K562 (cell line): ENCODE measurements around the gene ALG9. TPM values are rescaled to one million over a fixed set of nuclear protein-coding genes. Genes with fewer than 3 reads are reported as not detected.

ENCODE experiments used
- ATAC-seq: fragments of 200-7000 bp; cut with Tn5 transposase; 3 replicates; pipeline ENCODE4 v1.9.1; 2020; ENCODE audit warnings: moderate library complexity
- BruUV-seq: library from RNA; stranded (reverse); fragments of 400-500 nt; replicated peaks from 2 replicates; lab custom pipeline; 2021; lab: Mats Ljungman, UMichigan
- CTCF ChIA-PET: fragments of 300-600 bp; formaldehyde crosslinking; extraction: SDS; loops from one replicate; lab custom pipeline; 2021; ENCODE audit warnings: low intra/inter-chr PET ratio; lab: Yijun Ruan, JAX
- POLR2A ChIA-PET: fragments of 300-600, 350-650 bp; sonication (Branson Sonifier 250); formaldehyde crosslinking; extraction: SDS; loops from one replicate; lab custom pipeline; 2021; ENCODE audit warnings: antibody characterized with exemption, inconsistent platforms; lab: Yijun Ruan, JAX
- DNase-seq, 4 experiments: peaks; one replicate each; pipeline versions ENCODE4 v3.0.0 to v3.0.0-alpha.2; 2011 to 2018; ENCODE audit warnings: low spot score in 3 of 4, mixed read lengths in 3 of 4; ENCODE audit errors: extremely low read depth in 1 of 4
- FAIRE-seq: peaks from 2 replicates; lab custom pipeline; 2011; peaks lifted over from hg19 to GRCh38; lab: Jason Lieb, UNC
- H2AFZ ChIP-seq: 2 replicates; pipeline ENCODE4 v1.6.0; 2011; ENCODE audit warnings: low read depth, low read length, control low read depth, inconsistent platforms
- H3K27ac ChIP-seq: fragments of 200-600 bp; 3 replicates; pipeline ENCODE4 v1.8.0; 2011; ENCODE audit warnings: low read depth, mild to moderate bottlenecking, control low read depth, inconsistent platforms, low read length, moderate library complexity, mixed read lengths; ENCODE audit errors: extremely low read depth
- H3K27me3 ChIP-seq, 2 experiments: fragments of 300-600 bp in 1 of 2; 2 replicates in 1 of 2; 3 replicates in 1 of 2; pipeline versions ENCODE4 v1.6.0 to v1.8.0; 2011; ENCODE audit warnings: inconsistent platforms in 2 of 2, low read length in 2 of 2, mild to moderate bottlenecking in 1 of 2, mixed read lengths in 1 of 2, moderate library complexity in 1 of 2; ENCODE audit not compliant: control insufficient read depth in 2 of 2, insufficient read depth in 2 of 2
- H3K36me3 ChIP-seq: fragments of 300-600 bp; 3 replicates; pipeline ENCODE4 v1.8.0; 2011; ENCODE audit warnings: mild to moderate bottlenecking, low read length, inconsistent platforms; ENCODE audit not compliant: control insufficient read depth, insufficient read depth
- H3K4me1 ChIP-seq, 2 experiments: fragments of 200-600 bp in 1 of 2; replicated peaks in 1 of 2; 2 replicates in 1 of 2; 3 replicates in 1 of 2; pipeline versions ENCODE4 v1.5.1 to v1.8.0; 2011; ENCODE audit warnings: inconsistent platforms in 2 of 2, low read length in 2 of 2, mild to moderate bottlenecking in 1 of 2, mixed read lengths in 1 of 2, moderate library complexity in 1 of 2; ENCODE audit not compliant: control insufficient read depth in 2 of 2, insufficient read depth in 2 of 2
- H3K4me2 ChIP-seq: 2 replicates; pipeline ENCODE4 v1.6.1; 2011; ENCODE audit warnings: low read length, control low read depth, inconsistent platforms, mixed read lengths; ENCODE audit not compliant: insufficient read depth
- H3K4me3 ChIP-seq: fragments of 200-600 bp; sonication (generic), shearing (Covaris generic); 2 replicates; pipeline ENCODE4 v1.5.1; 2016; ENCODE audit warnings: control low read depth, inconsistent platforms
- H3K79me2 ChIP-seq: fragments of 200-600 bp; 3 replicates; pipeline ENCODE4 v1.8.0; 2011; ENCODE audit warnings: low read length, inconsistent platforms; ENCODE audit not compliant: control insufficient read depth, insufficient read depth
- H3K9ac ChIP-seq, 2 experiments: 2 replicates each; pipeline versions ENCODE4 v1.6.0 to v1.6.1; 2011; ENCODE audit warnings: low read depth in 2 of 2, low read length in 2 of 2, control low read depth in 1 of 2, inconsistent platforms in 1 of 2, mild to moderate bottlenecking in 1 of 2, mixed read lengths in 1 of 2; ENCODE audit not compliant: insufficient read depth in 1 of 2
- H3K9me1 ChIP-seq: one replicate; pipeline ENCODE4 v1.6.0; 2011; ENCODE audit warnings: inconsistent platforms, mild to moderate bottlenecking, low read length, moderate library complexity; ENCODE audit not compliant: control insufficient read depth, insufficient read depth
- H3K9me3 ChIP-seq: replicated peaks from 2 replicates; pipeline ENCODE4 v1.5.1; 2011; ENCODE audit warnings: low read depth, low read length, inconsistent platforms; ENCODE audit not compliant: control insufficient read depth, insufficient read depth
- H4K20me1 ChIP-seq: replicated peaks from 2 replicates; pipeline ENCODE4 v1.6.1; 2011; ENCODE audit warnings: low read length, inconsistent platforms, mixed read lengths; ENCODE audit not compliant: control insufficient read depth, insufficient read depth
- ARHGAP35 ChIP-seq: fragments of 450-650 bp; IDR thresholded peaks from 2 replicates; pipeline ENCODE4 v1.6.1; 2018; ENCODE audit not compliant: partially characterized antibody
- BRCA1 ChIP-seq, 2 experiments: fragments of 450-650 bp in 1 of 2; sonication (generic) in 1 of 2; formaldehyde crosslinking in 1 of 2; IDR thresholded peaks; 2 replicates each; pipeline versions ENCODE4 v1.5.0 to v1.6.1; 2017 to 2020; ENCODE audit warnings: mild to moderate bottlenecking in 1 of 2, missing genetic modification reagents in 1 of 2
- CCNT2 ChIP-seq: IDR thresholded peaks from 2 replicates; pipeline ENCODE4 v1.6.1; 2011; ENCODE audit warnings: borderline replicate concordance, low read depth, mild to moderate bottlenecking, moderate library complexity, mixed read lengths, low read length; ENCODE audit not compliant: insufficient read length; ENCODE audit errors: extremely low read depth
- ELF1 ChIP-seq: fragments of 200-800 bp; sonication (Bioruptor generic); IDR thresholded peaks from 2 replicates; pipeline ENCODE4 v1.6.1; 2016; ENCODE audit warnings: missing genetic modification characterization, missing compliant biosample characterization
- ETS1 ChIP-seq: conservative IDR thresholded peaks from 2 replicates; pipeline ENCODE4 v1.6.1; 2011; ENCODE audit warnings: low read depth, mild to moderate bottlenecking, low read length; ENCODE audit not compliant: control insufficient read depth
- HMG20A ChIP-seq: fragments of 450-650 bp; formaldehyde crosslinking; conservative IDR thresholded peaks from 2 replicates; pipeline ENCODE4 v1.4.0; 2020; ENCODE audit warnings: mild to moderate bottlenecking, mixed read lengths
- KLF16 ChIP-seq: IDR thresholded peaks from 2 replicates; pipeline ENCODE4 v1.6.1; 2016; ENCODE audit warnings: antibody characterized with exemption
- MTA2 ChIP-seq: fragments of 450-650 bp; IDR thresholded peaks from 2 replicates; pipeline ENCODE4 v1.6.1; 2016; ENCODE audit warnings: low read depth
- NONO ChIP-seq, 2 experiments: fragments of 200-400 bp in 1 of 2; fragments of 450-650 bp in 1 of 2; formaldehyde crosslinking in 1 of 2; IDR thresholded peaks; 2 replicates each; pipeline ENCODE4 v1.6.1; 2017; ENCODE audit warnings: low read depth in 2 of 2, mild to moderate bottlenecking in 2 of 2, moderate library complexity in 2 of 2, low read length in 1 of 2
- PHF20 ChIP-seq: fragments of 450-650 bp; IDR thresholded peaks from 2 replicates; pipeline ENCODE4 v1.6.1; 2018; ENCODE audit not compliant: partially characterized antibody
- POLR2G ChIP-seq: fragments of 200-400 bp; formaldehyde crosslinking; IDR thresholded peaks from 2 replicates; pipeline ENCODE4 v1.6.1; 2017; ENCODE audit warnings: low read depth, mild to moderate bottlenecking, antibody characterized with exemption, low read length, moderate library complexity
- POLR3G ChIP-seq: IDR thresholded peaks from 2 replicates; pipeline ENCODE4 v1.6.1; 2011; ENCODE audit not compliant: insufficient read length, insufficient replicate concordance; ENCODE audit errors: extremely low read depth
- PPARD ChIP-seq: fragments of 250-450 bp; sonication (Bioruptor Pico); IDR thresholded peaks from 2 replicates; pipeline ENCODE4 v1.8.0; 2022; ENCODE audit warnings: inconsistent platforms, mild to moderate bottlenecking, moderate library complexity
- TAF9B ChIP-seq: fragments of 450-650 bp; IDR thresholded peaks from 2 replicates; pipeline ENCODE4 v1.6.1; 2018; ENCODE audit warnings: mild to moderate bottlenecking; ENCODE audit not compliant: partially characterized antibody
- XRCC4 ChIP-seq: IDR thresholded peaks from one replicate; pipeline ENCODE4 v1.6.1; 2011; ENCODE audit not compliant: insufficient read depth, insufficient read length; ENCODE audit errors: extremely low read depth
- ZEB2 ChIP-seq: fragments of 450-650 bp; IDR thresholded peaks from 2 replicates; pipeline ENCODE4 v1.6.1; 2016
- ZNF384 ChIP-seq: IDR thresholded peaks from 2 replicates; pipeline ENCODE4 v1.6.1; 2012; ENCODE audit warnings: low read depth, low read length, improper control_type of control experiment
- ZNF717 ChIP-seq: fragments of 250-450 bp; sonication (Bioruptor Pico); IDR thresholded peaks from 2 replicates; pipeline ENCODE4 v1.5.0; 2021
- WGBS: fragments of 100-300 bp; shearing (Covaris generic); methylation state at CpG from one replicate; pipeline ENCODE4 v1.1.6; 2016; ENCODE audit warnings: low coverage, mixed read lengths; ENCODE audit not compliant: insufficient coverage; ENCODE audit errors: missing lambda C conversion rate; 5-methylcytosine and 5-hydroxymethylcytosine counted together
- in situ Hi-C: fragments of 300-500 bp; cut with MboI; formaldehyde crosslinking; loops from 4 replicates; pipeline ENCODE4 v1.15.0; 2018; ENCODE audit warnings: inconsistent platforms, mixed read lengths
- intact Hi-C: fragments of 100-400 bp; cut with micrococcal nuclease; formaldehyde crosslinking; loops from 2 replicates; pipeline ENCODE4 v1.14.2; 2022
- polyA plus RNA-seq, 8 experiments: library from polyadenylated mRNA; depleted of rRNA in 4 of 8; stranded (reverse) in 5 of 8; unstranded in 3 of 8; fragments of >200 nt; fragmentation: Nextera tagmentation in 2 of 8; fragmentation: Illumina TruSeq in 1 of 8; extraction: Ambion mirVana in 2 of 8; extraction: Trizol in 1 of 8; gene quantifications; 2 replicates each; pipeline versions ENCODE4 v1.2.1 to v1.2.3, GENCODE V29; 2011 to 2014; ENCODE audit warnings: inconsistent platforms in 1 of 8, missing spikeins in 1 of 8
- total RNA-seq, 7 experiments: library from RNA; depleted of rRNA in 6 of 7; stranded (reverse); fragments of >200 nt in 6 of 7; fragmentation: Illumina TruSeq in 2 of 7; extraction: Trizol in 2 of 7; gene quantifications; 2 replicates each; pipeline versions ENCODE4 v1.2.1 to v1.2.3, GENCODE V29; 2011 to 2021; ENCODE audit warnings: low replicate concordance in 1 of 7
- TF ChIP-seq, protein P1 (sequence below): fragments of 250-450 bp; sonication (Bioruptor Pico); IDR thresholded peaks from 2 replicates; pipeline ENCODE4 v1.8.0; 2021; ENCODE audit warnings: moderate library complexity, mild to moderate bottlenecking, inconsistent platforms
- TF ChIP-seq, protein P2 (sequence below): fragments of 250-450 bp; sonication (Bioruptor Pico); IDR thresholded peaks from 2 replicates; pipeline ENCODE4 v1.4.0; 2020; ENCODE audit warnings: mild to moderate bottlenecking

ALG9 gene
- total and polyA plus RNA-seq, 9 of the 15 experiments (the other 6 are each of a cell fraction or from before 2014, with no cell fraction given), result 11.5 to 40.5 (median 24.9) TPM

DNA sequence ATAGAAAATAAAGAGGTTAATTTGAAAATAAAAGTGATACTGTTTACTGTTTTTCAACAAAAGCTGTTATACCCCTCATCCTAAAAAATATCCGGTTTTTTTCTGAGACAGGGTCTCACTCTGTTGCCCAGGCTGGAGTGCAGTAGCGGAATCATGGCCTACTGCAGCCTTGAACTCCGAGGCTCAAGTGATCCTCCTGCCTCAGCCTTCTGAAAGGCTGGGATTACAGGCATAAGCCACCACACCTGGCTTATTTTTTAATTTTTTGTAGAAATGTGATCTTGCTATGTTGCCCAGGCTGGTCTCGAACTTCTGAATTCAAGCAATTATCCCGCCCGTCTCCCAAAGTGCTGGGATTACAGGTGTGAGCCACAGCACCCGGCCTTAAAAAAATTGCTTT, 35.7 kb downstream of the ALG9 start:
- Histone ChIP-seq H3K4me3 (no peak overlapping the region), H4K20me1 (no peaks in the 10 kb centered on the region), H3K4me2 (no peak overlapping the region), H3K9ac (no peak overlapping the region), H3K4me1 (no peaks in the 10 kb centered on the region), H3K79me2 (no peaks in the 10 kb centered on the region), H3K9me1 (no peaks in the 10 kb centered on the region), H3K27me3 (no peaks in the 10 kb centered on the region), H3K9me3 (no peaks in the 10 kb centered on the region), H3K27ac (no peak overlapping the region), H2AFZ (no peak overlapping the region), H3K36me3 (peaks cover 30% of the 10 kb centered on the region; the same call in 2 of the 3 replicates)
- no peak for DNase-seq
- no peak for ATAC-seq
- POLR2A ChIA-PET, result no interaction called here
- in situ Hi-C loops (no loop called here), intact Hi-C loops (no loop called here)
- TF ChIP-seq ZNF717 (CRISPR knock-in tag) (no peak), HMG20A (CRISPR knock-in tag) (no peak), BRCA1 (IDR thresholded peaks at IDR 0.05) (no peak), BRCA1 (CRISPR knock-in tag; IDR thresholded peaks at IDR 0.05) (no peak), POLR2G (no peak), PPARD (CRISPR knock-in tag) (no peak), TAF9B (no peak), KLF16 (no peak), CCNT2 (no peak), ZNF384 (no peak), ARHGAP35 (no peak), NONO (IDR thresholded peaks at IDR 0.05; ENCODE audit: low read depth in 2 of 2, low read length in 1 of 2) (no peak), XRCC4 (no peak), ETS1 (no peak), PHF20 (no peak), MTA2 (no peak), ELF1 (tag) (no peak), POLR3G (no peak), ZEB2 (no peak)
- TF ChIP-seq, protein P1, sequence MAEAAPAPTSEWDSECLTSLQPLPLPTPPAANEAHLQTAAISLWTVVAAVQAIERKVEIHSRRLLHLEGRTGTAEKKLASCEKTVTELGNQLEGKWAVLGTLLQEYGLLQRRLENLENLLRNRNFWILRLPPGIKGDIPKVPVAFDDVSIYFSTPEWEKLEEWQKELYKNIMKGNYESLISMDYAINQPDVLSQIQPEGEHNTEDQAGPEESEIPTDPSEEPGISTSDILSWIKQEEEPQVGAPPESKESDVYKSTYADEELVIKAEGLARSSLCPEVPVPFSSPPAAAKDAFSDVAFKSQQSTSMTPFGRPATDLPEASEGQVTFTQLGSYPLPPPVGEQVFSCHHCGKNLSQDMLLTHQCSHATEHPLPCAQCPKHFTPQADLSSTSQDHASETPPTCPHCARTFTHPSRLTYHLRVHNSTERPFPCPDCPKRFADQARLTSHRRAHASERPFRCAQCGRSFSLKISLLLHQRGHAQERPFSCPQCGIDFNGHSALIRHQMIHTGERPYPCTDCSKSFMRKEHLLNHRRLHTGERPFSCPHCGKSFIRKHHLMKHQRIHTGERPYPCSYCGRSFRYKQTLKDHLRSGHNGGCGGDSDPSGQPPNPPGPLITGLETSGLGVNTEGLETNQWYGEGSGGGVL (CRISPR knock-in tag), result no peak
- TF ChIP-seq, protein P2, sequence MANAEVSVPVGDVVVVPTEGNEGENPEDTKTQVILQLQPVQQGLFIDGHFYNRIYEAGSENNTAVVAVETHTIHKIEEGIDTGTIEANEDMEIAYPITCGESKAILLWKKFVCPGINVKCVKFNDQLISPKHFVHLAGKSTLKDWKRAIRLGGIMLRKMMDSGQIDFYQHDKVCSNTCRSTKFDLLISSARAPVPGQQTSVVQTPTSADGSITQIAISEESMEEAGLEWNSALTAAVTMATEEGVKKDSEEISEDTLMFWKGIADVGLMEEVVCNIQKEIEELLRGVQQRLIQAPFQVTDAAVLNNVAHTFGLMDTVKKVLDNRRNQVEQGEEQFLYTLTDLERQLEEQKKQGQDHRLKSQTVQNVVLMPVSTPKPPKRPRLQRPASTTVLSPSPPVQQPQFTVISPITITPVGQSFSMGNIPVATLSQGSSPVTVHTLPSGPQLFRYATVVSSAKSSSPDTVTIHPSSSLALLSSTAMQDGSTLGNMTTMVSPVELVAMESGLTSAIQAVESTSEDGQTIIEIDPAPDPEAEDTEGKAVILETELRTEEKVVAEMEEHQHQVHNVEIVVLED (CRISPR knock-in tag), result no peak
- 94% methylated on average over 7 of the region's 7 CpGs for WGBS
- CTCF ChIA-PET, result no interaction called here
- FAIRE-seq, result no peak
- BruUV-seq, result no TSS peak
